Measurements from ENCODE around the gene LYRM2. TPM values are rescaled to one million over a fixed set of nuclear protein-coding genes. Genes with fewer than 3 reads are reported as not detected.
A peak's percentile ranks its signal among the peaks of the same experiment; 100 is the strongest.

The LYRM2 gene, protein sequence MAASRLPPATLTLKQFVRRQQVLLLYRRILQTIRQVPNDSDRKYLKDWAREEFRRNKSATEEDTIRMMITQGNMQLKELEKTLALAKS
- 10 to 100 TPM; 34.1 to 34.3 TPM for total RNA-seq
- long read RNA-seq, donor 1, full-length matches to known transcripts, result 11 of 14 reads
- long read RNA-seq, donor 1, partial matches to known transcripts, result 0 of 14 reads
- long read RNA-seq, donor 1, other reads (novel, unspliced or antisense), result 3 of 14 reads
- long read RNA-seq, donor 2, full-length matches to known transcripts, result 49 of 51 reads
- long read RNA-seq, donor 2, partial matches to known transcripts, result 0 of 51 reads
- long read RNA-seq, donor 2, other reads (novel, unspliced or antisense), result 2 of 51 reads

DNA sequence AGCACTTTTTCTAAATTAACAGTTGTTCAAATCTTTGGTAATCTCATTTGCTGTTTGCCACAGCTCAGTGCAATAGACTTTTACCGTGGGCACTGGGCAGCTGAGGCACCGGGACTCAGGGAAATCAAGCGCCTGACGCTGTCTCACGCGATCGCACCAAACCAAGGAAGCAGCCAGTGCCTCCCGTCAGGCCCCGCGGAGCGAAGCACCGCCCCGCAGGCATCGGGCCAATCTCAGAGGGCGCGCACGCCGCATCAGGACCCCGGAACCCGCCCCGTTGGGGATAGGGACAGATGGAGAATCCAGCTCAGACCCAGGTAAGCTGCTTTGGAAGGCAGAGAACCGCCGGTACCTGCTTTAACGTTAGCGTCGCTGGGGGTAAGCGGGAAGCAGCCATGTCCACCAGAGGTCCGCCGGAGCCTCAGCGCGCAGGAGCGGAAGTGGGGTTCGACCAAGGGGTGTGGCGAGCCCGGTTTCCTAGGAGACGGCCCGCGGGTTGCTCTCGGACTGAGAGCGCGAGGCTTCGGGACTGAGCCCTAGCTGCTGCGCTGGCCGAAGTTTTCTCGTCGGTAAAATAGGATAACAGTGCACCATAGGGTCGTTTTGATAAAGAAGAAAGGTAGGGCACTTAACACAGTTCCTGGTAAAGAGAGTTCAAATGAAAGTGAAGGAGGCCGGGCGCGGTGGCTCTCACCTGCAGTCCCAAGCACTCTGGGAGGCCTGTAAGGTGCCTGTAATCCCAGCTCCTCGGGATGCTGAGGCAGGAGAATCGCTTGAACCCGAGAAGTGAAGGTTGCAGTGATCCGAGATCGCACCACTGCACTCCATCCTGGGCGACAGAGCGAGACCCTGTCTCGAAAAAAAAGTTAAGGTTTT, at the start of gene LYRM2:
TSS of gene LYRM2 (minus strand) at position 428 of the 876 bp plus-strand sequence. CDS start at position 397, 31 bp downstream.
- intact Hi-C loops (cut with DNase I), result no loop called here
- DNase-seq (ENCODE audit: low spot score), result peak; percentile 99

DNA sequence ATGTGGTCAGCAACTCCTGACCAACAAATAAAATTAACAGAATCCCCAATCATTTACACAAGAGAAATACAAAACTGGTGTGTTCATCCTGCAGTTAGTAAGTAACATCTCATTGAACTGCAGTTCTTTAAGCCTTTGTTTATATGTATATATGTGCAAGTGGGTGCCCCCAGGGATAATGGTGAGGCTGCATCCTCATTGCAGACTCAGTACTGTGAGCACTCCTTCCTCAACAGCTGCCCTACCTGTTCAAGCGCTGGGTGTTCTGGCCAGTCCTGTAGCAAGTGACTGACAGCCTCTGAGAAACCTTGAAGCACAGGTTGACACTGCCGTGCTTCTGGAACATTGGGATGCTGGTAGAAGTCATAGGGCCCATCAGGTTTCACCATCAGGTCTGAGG, 49.8 kb upstream of the LYRM2 start:
- no peak for DNase-seq (ENCODE audit: low spot score)
- intact Hi-C loops (cut with DNase I), result no loop called here

DNA sequence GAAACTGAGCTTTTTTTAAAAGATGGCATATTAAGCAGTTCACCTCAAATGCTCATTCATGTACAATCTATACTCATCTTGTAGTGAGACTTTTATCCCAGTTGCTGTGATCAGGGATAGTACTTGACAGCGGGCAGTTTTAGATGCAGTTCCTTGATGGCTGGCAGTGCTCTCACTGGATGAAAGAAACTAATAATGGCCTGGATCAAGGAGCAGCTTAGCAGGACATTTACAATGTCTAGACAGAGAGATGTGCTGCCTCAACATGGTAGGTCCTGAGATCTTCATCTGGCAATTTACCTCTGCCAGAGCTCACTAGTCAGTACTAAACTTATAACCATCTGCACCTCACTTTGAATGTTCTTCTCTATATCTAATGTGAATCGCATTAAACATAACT, 46.8 kb upstream of the LYRM2 start:
- no peak for DNase-seq (ENCODE audit: low spot score)
- intact Hi-C loops (cut with DNase I), result no loop called here

DNA sequence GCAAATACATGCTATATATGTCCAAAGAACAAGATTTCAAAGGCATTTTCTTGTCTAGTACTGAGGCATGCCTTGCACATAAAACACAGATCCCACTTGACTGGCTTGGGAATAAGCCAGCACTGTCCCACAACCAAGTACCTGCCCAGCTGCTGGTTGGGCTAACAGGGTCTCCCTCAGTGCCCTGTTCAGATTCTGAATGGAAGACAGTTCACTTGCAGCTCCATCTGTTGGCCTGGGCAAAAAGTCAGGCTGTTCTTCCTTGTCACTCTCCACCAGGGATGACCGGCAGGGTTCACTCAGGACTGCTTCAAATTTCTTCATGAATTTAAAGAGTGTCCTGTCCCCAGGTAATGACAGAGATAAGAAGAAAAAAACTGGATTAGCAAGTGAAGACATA, 44.4 kb upstream of the LYRM2 start:
- no peak for DNase-seq (ENCODE audit: low spot score)
- intact Hi-C loops (cut with DNase I), result no loop called here

DNA sequence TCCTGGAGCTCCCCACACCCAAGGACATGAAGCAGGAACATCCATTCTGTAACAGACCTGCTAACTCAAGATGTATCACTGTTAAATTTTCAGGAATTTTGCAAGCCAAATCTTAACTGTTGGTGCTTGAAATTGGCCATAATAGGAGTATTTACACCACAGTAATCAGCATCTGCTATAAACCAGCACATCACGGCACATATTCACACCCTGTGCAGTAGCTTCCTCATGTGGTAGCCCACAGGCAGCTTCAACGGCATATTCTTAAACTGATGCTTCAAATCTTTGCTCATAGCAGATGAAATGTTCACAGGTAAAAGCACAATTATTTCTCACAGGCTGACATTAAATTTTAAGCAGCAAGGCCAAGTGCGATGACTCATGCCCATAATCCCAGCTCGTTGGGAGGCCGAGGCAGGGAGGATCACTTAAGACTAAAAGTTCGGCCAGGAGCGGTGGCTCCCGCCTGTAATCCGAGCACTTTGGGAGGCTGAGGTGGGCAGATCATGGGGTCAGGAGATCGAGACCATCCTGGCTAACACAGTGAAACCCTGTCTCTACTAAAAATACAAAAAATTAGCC, 43.5 kb upstream of the LYRM2 start:
- no peak for DNase-seq (ENCODE audit: low spot score)
- intact Hi-C loops (cut with DNase I), result no loop called here

DNA sequence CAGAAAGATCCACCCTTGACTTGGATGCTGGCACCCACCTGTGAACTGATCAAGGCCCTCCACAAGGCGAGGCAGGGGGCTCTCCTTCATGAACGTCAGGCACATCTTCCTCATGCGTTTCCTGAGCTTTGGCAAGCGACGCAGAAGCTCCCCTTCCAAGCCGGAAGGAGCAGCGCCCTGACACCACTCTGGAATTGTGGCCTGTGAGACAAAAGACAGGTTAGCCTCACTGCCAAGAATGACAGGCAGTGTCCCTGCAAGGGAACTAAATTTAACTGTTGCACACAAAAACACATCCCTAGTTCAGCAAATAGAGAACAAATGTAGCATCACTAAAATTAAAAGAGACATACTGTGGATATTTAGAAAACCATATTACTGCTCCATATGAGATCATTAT, 42.0 kb upstream of the LYRM2 start:
- intact Hi-C loops (cut with DNase I), result no loop called here
- DNase-seq (ENCODE audit: low spot score), result no peak

DNA sequence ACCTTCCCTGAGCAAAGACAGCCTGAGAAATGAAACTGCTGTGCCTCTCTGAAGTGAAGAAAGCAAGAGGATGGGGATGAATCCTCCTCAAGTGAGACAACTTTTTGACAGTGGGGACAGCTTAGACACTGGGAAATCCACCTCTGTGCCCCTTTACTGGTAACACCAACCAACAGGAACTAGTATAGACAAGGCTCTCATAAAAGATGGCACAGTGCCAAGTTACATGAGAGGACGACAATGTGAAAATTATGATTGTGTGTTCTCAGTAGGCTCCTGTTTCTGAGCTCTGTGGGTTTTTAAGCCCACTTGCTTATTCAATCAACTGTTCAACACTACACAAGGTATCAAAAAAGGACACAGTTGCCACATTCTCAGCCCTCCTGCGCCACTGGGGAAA, 41.6 kb upstream of the LYRM2 start:
- no peak for DNase-seq (ENCODE audit: low spot score)
- intact Hi-C loops (cut with DNase I), result no loop called here

DNA sequence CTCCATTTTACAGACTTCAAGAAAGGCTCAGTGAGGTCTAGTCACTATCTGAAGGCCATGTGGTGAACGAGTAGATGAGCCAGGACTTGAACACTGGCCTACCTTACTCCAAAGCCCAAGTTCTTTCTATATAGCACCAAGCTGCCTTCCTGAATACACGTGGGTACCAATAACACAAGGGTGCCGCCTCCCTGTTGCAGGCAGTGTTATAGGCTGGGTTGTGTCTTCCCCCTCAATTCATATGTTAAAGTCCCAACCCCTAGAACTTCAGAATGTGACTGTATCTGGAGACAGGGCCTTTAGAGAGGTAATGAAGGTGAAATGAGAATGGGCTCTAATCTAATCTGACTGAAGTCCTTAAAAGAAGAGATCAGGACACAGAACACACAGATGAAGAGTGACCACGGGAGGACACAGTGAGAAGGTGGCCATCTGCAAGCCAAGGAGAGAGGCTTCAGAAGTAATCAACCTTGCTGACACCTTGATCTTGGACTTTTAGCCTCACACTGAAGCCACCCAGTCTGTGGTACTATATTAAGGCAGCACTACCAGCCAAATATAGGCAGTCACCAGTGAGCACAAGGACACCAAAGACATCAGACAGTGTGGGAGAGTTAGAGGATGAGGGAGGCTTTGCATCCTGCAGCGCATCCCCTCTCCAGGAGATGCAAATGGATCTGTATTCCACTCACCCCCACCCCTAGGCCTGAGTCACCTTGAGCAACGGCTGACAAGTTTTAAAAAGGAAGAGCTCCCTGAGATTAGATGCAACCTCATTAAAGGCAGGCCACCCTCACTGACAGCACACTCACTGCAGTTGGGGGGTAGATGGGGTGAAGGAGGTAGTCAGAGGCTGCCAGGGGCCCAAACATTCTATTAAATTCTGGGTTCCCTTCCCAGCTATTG, 40.9 kb upstream of the LYRM2 start:
- DNase-seq (ENCODE audit: low spot score), result no peak
- intact Hi-C loops (cut with DNase I), result no loop called here

DNA sequence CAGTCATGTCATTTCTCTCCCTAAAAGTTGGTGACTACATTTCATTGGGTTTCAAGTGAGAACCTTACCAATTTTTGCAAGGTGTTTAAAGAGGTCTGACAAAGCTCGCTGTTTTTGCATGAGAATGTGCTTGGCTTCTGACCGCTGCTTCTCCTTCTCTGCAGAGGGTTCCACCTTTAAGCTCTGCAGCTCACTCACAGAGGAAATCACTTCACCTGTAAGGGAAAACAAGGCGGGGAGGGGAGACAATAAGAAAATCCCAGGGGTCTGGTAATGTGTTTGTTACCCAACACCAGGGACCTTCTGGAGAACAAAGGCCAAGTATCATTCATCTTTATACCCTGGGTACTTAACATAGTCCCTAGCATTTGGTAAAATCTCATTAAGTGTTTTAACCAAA, 40.0 kb upstream of the LYRM2 start:
- intact Hi-C loops (cut with DNase I), result no loop called here

DNA sequence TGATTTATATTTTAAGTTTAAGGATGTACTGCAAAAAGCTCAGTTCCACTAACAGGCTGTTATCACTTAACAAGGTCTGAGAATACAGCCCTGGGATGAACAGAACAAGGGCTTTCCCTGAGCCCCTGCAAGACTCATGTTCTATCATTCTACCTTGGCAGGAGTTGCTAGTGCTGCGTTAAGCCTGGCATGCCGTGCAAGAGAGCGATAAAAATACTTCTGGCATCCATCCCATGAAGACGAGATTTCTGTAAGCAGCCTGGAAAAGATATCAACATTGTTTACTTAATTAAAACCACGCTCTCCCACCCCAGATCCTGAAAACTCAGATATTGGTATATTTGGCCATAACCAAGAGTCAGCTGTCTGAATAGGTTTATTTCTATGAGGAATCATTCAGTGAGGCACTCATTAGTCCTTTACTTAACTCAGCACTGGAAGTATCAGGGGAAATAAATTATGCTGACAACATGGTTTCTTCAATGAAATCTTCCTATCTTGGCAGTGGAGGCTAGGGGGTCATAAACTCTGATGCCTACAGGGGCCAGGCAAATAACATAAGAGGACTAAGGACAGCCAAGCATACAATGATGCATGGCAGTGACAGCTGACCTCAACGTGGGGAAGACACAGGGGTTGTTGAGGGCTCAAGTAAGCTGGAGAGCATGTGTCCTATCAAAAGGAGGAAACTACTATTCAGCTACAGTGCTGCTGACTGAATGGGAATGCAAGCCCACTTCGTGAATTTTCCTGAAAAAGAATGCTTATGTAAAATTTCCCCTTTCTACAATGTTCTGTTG, 37.6 kb upstream of the LYRM2 start:
- intact Hi-C loops (cut with DNase I), result no loop called here
- DNase-seq (ENCODE audit: low spot score), result no peak

More for the DNA sequence above, 40.0 kb upstream of the LYRM2 start:
- DNase-seq (ENCODE audit: low spot score), result no peak

DNA sequence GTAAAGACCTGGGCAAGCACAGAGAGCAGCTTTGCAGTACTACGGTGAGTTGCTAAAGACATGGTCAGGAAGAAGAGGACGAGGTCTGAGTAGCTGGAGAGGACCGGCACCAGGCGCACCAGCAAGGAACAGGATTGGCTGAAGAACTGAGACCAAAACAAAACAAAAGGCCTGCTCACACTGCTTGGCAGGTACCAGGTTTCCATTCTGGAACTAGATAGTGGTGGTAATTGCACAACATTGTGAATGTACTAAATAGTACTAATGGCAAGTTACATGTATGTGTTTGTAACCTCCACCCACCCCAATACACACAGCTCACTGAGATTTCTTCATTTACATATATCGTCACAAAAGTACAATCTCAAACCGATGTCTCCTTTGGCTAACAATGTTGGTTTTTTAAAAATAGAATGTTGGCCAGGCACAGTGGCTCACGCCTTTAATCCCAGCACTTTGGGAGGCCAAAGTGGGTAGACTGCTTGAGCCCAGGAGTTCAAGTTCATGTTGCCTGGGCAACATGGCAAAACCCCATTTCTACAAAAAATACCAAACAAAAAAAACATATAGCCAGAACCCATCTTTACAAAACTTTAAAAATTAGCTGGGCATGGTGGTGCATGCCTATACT, 32.5 kb upstream of the LYRM2 start:
- DNase-seq (ENCODE audit: low spot score), result no peak
- intact Hi-C loops (cut with DNase I), result no loop called here

DNA sequence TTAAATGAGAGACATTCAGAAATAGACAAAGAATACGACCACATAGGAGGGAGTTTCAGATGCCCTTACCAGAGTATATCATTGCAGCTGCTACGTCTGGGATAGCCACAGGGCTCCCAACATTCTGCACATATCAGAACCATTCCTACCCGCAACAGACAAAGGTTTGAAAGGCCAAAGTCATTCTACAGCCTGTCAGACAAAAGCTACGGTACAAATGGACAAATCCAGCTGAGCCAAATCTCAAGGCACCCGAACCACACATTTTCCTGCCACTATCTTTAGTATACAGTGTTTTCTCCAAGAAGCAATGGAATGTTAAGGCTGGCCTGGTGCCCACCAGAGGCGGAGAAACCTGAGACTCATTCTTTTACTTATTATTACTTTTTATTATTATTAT, 30.5 kb upstream of the LYRM2 start:
- DNase-seq (ENCODE audit: low spot score), result no peak
- intact Hi-C loops (cut with DNase I), result no loop called here

DNA sequence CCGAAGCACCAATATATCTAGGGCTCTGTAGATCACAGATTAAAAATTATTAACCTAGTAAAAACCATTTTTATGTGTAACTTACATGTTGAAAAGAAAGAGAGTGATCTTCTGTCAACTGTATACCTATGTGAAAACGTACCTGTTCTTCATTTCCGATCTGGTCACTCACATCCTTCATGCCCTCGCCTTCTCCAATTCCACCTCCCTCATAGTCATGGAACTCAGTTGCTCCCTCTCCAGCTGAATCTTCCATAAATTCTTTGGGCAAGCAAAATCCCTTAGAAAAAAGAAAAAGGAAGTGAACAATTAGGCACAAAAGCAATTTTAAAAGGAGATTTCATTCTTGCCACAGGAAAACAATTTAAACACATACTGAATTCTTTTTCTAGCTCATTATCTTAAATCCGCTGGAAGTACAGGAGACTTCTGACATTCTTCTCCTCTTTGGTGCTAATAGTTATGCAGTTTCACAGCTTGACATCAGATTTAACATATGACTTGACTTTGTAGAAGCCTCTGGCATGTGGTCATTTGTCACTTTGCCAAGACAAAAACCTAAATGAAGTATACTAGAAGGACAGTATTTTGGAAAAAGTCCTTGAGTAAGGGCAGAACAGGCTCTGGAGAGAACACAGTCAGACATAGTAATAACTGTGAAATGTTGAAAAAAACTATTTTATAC, 29.5 kb upstream of the LYRM2 start:
- no peak for DNase-seq (ENCODE audit: low spot score)
- intact Hi-C loops (cut with DNase I), result no loop called here

DNA sequence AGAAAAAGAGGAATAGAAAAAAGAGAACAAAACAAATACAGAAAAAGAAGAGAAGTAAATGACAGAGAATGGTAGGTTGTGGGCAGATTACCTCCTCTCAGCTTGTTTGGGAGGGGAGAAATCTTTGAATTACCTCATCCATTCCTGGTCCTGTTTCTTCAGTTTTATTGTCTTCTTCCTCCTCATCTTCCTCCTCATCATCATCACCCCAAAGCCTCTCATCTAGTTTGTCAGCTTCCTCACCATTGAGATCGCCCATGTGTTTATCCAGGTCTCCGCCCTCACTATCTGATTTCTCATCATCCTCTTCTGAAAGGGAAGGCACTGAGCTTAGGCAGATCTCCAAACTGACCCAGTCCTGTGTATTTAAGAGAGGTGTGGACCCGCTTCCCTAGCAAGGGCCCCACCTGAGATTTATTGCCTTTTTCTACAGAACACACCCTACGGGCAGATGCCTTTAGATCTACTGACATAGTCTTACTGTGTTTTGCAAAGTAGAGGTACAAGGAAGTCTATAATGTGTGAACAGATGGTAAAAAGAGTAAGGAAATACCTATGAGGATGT, 24.2 kb upstream of the LYRM2 start:
- intact Hi-C loops (cut with DNase I), result no loop called here
- DNase-seq (ENCODE audit: low spot score), result no peak

DNA sequence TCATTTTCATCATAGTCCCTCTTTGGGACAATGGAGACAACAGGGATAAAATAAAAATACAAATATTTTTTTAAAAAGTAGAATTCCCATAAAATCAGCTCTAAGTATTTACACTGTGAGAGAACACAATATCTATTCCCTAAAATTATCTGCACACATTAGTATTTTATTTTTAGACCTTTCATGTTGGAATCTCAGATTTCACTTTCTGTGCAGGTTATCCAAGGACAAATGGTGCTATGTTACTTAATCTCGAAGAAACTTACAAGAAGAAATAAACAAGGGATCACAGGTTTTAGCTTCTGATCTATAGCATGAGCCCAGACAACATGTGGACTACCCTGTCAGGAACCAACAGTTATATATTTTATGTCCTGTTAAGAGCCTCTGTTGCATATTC, 23.0 kb upstream of the LYRM2 start:
- no peak for DNase-seq (ENCODE audit: low spot score)
- intact Hi-C loops (cut with DNase I), result no loop called here

DNA sequence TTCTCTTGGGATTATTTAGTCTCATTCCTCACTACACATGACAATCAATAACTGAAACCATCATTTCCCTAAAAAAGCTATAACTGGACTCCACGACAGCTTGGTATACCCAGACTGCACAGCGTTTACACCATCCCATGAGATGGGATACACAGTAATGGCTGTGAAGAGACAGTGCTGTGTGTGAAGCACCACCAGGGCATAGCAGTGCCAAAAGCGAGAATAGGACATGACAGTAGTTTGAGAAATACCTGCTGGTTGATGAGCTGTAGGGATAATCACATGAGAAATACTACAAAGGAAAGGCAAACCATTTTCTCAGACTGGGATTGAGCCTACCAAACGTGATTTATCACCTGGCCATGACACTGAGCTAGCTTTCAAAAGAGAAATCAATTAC, 22.4 kb upstream of the LYRM2 start:
- no peak for DNase-seq (ENCODE audit: low spot score)
- intact Hi-C loops (cut with DNase I), result no loop called here

DNA sequence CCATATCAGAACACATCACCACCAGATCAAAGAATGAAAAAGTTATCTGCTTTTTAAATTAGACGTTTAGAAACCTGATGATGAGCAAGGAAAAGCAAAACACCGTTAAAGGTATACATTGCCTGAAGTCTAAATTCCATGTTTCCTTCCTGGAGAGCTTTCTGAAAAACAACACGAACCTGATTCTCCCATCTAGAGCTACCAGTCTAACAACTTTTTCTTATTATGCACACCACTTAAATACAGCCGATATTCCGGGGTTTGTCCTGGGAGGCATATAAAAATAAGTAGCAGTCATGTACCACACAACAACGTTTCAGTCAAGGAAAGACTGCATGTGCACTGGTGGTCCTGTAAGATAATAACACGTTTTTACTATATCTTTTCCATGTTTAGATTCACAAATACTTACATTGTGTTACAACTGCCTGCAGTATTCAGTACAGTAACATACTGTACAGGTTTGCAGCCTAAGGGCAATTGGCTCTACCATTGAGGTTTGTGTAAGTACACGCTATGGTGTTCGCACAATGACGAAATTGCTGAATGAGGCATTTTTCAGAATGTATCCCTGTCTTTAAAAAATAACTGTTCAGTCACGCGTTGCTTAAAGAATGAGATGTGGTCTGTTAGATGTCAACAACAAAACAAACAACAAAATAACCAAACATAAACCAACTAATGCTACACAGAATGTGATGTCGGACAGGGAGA, 19.1 kb upstream of the LYRM2 start:
- DNase-seq (ENCODE audit: low spot score), result no peak
- intact Hi-C loops (cut with DNase I), result no loop called here

Measured in posterior vena cava (tissue), 2 donors.